ENCODE results near the gene ECSCR. TPM values are rescaled to one million over a fixed set of nuclear protein-coding genes. Genes with fewer than 3 reads are reported as not detected.

The ECSCR gene
- total and polyA plus RNA-seq, 2 donors (not counting 3 experiments of a cell fraction or from before 2014, with no cell fraction given) = 365 to 1,085 TPM

- CTCF ChIA-PET = interaction anchor here (1.2 to 1.7 kb wide), 2 partner anchors 9 kb away, joined by 3 to 4 read pairs; no protein-coding TSS in a partner anchor
- H3K4me1 ChIP-seq (ENCODE audit: control insufficient read depth, extremely low read depth, insufficient read depth, low read length) = peaks cover 25% of the 10 kb centered on the region
- intact Hi-C loops (cut with micrococcal nuclease) = no loop called here
Measured at GRCh38 chr5:139415869-139416268, 46.7 kb downstream of the ECSCR start.

More at GRCh38 chr5:139415869-139416268, 46.7 kb downstream of the ECSCR start:
- Histone ChIP-seq H4K20me1 (replicated peaks; ENCODE audit: control insufficient read depth, extremely low read depth, insufficient read depth, low read length) (no peaks in the 10 kb centered on the region), H3K27me3 (ENCODE audit: control insufficient read depth in 2 of 2, insufficient read depth in 2 of 2, low read length in 2 of 2) (no peaks in the 10 kb centered on the region), H3K9me3 (replicated peaks; ENCODE audit: control insufficient read depth, insufficient read depth, low read length) (no peaks in the 10 kb centered on the region), H2AFZ (ENCODE audit: low read depth, low read length) (no peak overlapping the region), H3K36me3 (ENCODE audit: control insufficient read depth in 2 of 2, extremely low read depth in 1 of 2, insufficient read depth in 2 of 2, low read length in 2 of 2) (peaks cover 10 to 12% of the 10 kb centered on the region in 2 experiments), H3K4me3 (replicated peaks in 1 of 3; ENCODE audit: insufficient read depth in 1 of 3, low read depth in 1 of 3, low read length in 3 of 3) (no peak overlapping the region), H3K27ac (ENCODE audit: insufficient read depth, low read depth, low read length) (no peak overlapping the region), H3K79me2 (ENCODE audit: control insufficient read depth, insufficient read depth, low read length) (no peaks in the 10 kb centered on the region), H3K9me1 (replicated peaks; ENCODE audit: control insufficient read depth, extremely low read depth, insufficient read depth, low read length) (no peaks in the 10 kb centered on the region), H3K9ac (replicated peaks; ENCODE audit: extremely low read depth, insufficient read depth, low read length) (no peak overlapping the region), H3K4me2 (ENCODE audit: insufficient read depth, low read length) (no peak overlapping the region)
- FAIRE-seq (no peak), DNase-seq (ENCODE audit: low read depth, low spot score) (no peak)
- dilution Hi-C loops (cut with MboI; ENCODE audit: extremely low pct_ligation_motif_present, low sequenced_read_pairs) = loop anchor here (10.0 kb wide), 1 partner anchor 109 kb away; no protein-coding TSS in a partner anchor
- POLR2A ChIA-PET = no interaction called here
- BruUV-seq (replicated peaks) = no TSS peak
- TF ChIP-seq CTCF (IDR thresholded peaks at IDR 0.05; ENCODE audit: extremely low read depth in 1 of 2, insufficient read depth in 1 of 2, low read depth in 1 of 2, low read length in 2 of 2) (no peak), MAX (IDR thresholded peaks at IDR 0.05; ENCODE audit: insufficient read depth, insufficient read length) (no peak), JUN (IDR thresholded peaks at IDR 0.05; ENCODE audit: borderline replicate concordance, insufficient read depth, insufficient read length, low read depth) (no peak), GATA2 (IDR thresholded peaks at IDR 0.05; ENCODE audit: insufficient read depth, insufficient read length, low read depth, low read length) (no peak), FOS (IDR thresholded peaks at IDR 0.05; ENCODE audit: borderline replicate concordance, insufficient read depth, low read length) (no peak), MYC (IDR thresholded peaks at IDR 0.05; ENCODE audit: low read depth, low read length) (no peak), POLR2AphosphoS5 (IDR thresholded peaks at IDR 0.05; ENCODE audit: insufficient read depth, low read depth, low read length) (no peak), POLR2A (IDR thresholded peaks at IDR 0.05; ENCODE audit: low read depth, low read length) (no peak), EZH2 (IDR thresholded peaks at IDR 0.05; ENCODE audit: borderline replicate concordance, low read depth, low read length, severe bottlenecking) (no peak)
